GM19397 (cell line): Measurements from ENCODE around the gene FBLN7.
"Not testable (repeated sequence)": the region's sequence is repeated elsewhere in the genome, so short reads cannot be mapped to it uniquely, and the experiment has no call there.

Experiments
- ATAC-seq: cut with Tn5 transposase; IDR thresholded peaks from one replicate; pipeline ENCODE4 v1.9.1; 2021; ENCODE audit warnings: mild to moderate bottlenecking, moderate library complexity; ENCODE audit not compliant: unreplicated experiment

The FBLN7 gene

DNA sequence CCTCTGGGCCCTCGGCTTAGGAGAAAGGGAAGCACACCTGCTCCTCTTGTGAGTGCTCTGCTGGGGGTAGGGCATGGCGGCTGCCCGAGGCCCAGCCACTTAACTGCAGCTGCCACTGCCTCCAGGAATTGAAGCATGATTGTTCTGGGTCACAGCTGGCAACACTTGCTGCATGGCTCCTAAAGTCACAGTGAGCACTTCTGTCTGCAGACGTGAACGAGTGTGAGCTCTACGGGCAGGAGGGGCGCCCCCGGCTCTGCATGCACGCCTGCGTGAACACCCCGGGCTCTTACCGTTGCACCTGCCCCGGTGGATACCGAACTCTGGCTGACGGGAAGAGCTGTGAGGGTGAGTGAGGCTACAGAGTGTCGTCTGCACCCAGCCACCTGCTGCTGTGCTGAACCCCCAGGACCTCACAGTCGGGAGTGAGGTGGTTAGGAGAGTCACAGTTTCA lies 44.4 kb downstream of the FBLN7 start:
- no peak for ATAC-seq

DNA sequence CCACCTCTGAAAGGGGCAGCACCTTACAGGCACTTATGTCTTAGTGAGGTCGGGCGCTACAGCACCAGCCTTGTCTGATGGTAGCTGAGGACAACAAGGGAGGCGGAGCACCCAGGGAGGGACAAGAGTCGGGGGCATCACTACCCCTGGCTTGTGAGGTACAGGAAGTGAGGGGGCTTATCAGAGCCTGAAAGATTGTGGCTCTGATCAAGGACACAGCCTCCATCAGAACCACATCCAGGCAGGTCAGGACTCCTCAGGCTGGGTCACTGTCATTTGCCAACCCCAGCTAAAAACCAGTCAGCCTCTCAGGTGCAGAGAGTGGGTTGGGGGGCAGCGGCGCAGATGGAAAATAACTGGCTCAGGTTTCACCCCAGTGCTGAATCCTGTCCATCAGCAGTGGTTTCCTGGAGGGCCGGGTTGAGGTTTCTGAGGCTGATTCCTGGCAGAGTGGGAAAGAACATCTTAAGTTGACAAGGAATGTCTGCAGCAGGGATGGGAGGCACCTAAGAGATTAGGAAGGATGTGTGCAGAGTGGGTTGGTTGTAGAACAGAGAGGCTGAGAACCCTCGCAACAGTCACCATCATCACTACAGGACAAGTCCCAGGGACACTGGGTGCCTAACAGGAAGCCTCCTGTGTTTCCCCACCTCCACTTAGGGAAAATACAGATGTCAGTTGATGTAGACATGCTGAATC lies 45.3 kb downstream of the FBLN7 start:
- no peak for ATAC-seq

DNA sequence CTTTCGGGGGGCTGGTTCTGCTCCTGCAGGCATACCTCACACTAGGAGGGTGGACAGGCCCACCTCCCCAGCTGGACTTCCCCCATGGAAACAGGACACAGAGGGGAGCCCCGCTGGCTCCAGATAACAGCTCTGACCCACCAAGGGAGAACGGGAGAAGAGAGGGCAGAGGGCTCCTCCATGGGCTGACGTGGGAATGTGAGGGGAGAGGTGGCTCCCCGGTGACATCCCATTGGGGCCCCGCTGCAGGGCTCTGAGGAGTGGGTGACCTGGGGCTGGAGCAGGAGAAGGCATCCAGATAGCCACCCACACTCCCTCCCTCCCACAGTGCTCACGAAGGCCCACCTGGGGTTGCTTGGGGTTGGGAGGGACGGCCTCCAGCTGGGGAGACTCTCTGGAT lies 45.9 kb downstream of the FBLN7 start:
- ATAC-seq: no peak

DNA sequence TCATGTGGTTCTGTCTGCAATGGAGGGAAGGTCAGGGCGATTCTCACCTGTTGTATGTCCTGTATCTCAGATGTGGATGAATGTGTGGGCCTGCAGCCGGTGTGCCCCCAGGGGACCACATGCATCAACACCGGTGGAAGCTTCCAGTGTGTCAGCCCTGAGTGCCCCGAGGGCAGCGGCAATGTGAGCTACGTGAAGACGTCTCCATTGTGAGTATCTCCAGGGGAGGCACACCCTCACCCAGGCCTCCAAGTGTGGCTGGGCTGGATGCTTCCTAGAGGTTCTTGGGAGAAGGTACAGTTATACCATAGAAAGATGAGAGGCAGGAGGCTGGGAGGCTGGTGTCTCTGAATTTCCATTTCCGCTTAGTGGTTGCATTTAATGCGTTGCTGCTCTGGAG lies 46.9 kb downstream of the FBLN7 start:
- ATAC-seq: no peak

DNA sequence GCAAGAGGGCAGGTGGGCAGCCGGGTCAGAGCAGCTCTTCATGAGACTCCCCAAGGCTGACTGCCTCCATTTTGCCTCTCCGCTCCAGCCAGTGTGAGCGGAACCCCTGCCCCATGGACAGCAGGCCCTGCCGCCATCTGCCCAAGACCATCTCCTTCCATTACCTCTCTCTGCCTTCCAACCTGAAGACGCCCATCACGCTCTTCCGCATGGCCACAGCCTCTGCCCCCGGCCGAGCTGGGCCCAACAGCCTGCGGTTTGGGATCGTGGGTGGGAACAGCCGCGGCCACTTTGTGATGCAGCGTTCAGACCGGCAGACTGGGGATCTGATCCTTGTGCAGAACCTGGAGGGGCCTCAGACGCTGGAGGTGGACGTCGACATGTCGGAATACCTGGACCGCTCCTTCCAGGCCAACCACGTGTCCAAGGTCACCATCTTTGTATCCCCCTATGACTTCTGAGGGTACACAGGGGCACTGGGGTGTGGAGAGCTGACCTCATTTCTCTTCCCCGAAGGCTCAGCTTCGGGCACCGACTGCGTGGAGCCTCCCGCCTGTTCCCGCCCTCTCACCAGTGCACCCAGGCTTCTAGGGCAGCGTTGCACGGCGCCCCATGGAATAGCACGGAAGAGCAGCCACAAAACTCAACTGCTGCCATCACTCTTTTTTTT lies 49.0 kb downstream of the FBLN7 start:
- no peak for ATAC-seq

DNA sequence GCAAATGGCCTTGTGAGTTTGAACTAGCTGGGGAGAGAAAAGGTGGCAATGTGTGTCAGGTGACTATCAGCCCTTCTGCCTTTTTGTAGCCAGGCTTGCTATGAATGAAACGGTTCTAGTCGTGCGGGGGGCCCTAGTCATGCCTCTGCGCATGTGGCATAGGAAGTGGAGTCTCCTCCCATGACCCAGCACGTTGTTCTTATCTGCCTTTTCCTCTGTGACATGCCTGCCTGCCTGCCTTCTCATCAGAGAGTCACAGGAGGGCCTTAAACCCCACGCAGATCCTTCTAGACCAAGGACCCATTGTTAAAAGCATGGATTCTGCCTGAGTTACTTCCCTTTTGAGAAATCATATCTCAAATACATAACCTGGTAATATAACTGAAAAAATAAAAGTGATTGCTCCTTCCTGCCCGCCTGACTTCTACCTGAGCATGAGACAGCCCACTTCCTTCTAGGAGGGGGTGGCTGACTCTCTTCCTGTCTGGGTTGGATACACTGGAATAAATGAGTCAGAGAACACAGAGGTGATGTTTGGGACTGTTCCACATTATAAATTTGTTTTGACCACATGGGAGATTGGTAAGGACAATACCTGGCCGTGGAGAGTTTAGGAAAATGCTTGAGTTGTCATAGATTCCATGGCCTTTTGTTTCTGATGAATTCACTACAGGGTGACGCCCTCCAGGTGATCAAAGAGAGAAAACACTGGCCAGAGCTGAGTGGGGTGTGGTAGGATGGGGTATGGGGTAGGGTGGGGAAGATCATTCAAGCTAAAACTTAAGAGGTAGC lies 49.8 kb downstream of the FBLN7 start:
- ATAC-seq: no peak

DNA sequence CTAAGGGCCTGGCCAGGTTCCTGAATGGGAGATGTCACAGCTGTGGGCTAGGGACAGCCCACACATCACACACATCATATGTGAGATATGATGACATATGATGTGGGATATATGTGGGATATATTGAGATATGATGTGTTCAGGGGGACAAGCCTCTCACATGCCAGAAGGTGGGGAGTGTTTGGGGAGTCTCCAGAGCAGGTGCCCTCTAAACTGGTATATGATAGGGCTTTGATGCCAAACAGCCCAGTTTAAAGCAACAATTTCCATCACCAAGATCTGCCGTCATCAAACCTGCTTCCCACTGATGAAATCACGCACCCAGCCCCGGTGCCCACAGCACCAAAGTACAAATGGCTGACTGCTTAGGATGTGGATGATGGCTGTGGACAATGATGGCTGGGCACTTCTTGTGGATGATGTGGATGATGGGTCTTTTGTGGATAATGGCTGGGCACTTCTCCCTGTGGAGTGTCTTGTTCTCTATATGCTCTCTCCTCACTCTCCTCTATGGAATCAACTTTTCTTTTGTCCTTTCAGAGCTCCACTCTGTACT lies 50.9 kb downstream of the FBLN7 start:
- no peak for ATAC-seq

DNA sequence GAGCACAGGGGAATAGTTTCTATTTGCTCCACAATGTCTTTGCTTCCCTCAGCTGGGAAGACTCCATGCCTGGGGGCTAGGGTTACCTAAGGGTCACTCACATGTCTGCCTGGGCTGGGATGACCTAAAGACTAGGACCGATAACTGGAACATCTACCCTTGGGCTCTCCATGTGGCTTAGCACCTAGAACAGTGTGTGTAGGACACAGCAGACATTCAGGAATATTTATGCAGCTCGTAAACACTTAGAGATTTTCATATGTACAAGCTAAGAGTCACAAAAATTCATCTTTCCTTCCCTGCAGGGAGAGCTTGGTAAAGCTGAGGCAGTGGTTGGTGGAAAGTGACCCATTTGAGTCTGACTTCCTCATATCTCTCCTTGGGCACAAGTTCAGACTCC lies 55.8 kb downstream of the FBLN7 start:
- no peak for ATAC-seq

DNA sequence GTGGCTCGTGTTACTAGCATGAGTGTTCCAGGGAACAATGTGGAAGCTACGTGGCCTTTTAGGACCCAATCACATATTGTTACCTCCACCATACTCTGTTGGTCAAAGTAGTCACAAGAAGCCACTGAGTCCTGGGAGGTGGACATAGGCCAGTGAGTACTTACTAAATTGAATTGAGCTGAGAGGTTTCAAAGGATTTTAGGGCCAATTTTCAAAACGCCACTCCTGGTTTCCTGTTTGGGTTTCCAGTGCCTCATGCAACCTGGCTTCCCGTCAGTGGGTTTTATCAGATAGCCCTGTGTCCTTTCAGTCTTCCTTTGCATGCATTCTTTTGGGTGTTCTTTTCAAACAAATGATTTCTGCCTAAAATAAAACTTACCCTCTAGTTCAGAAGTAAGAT lies 56.3 kb downstream of the FBLN7 start:
- ATAC-seq: no peak

DNA sequence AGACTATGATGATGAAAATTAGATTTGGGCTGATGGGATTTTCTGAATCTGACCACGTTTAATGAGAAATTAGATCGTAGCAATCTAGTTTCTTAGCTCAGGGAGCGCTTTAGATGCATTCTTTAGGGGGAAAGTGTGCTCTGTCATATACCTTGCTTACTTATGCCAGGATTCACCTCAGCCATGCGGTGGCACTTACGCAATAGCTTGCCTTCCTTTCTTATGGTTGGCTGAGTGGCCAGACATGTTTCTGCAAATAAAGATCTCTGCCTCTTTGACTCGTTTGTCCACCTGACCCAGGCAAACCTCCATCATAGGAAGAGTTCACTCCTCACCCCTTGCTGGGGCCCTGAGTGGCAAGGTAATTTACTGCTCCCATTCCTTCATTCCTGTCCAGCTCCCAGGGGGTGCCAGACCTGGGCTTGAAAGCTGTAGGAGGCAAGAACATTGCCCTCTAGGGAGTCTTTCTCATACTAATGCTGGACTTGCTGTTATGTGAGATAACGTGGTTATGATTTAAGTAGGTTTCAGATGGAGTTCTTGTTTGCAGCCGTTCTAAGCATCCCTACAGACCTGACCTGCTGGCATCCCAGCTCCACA lies 57.1 kb downstream of the FBLN7 start:
- ATAC-seq: no peak

DNA sequence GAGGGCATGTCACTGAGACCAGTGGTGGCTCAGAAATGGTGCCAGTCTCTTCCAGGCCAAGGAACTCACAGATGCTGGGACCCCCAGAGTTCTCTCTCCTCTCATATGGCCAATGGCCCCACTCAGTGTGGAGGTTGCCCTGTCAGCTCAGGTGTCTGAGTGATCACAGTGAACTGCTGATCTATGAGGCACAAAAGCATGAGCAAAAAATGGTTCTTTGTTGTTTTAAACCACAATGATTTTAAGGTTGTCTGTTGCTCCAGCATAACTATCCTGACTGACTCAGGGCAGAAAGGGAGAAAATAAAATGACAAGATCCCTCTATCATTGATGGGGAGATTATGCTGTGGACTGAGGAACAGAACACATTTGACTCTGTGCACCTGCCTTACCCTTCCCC lies 57.8 kb downstream of the FBLN7 start:
- no peak for ATAC-seq

DNA sequence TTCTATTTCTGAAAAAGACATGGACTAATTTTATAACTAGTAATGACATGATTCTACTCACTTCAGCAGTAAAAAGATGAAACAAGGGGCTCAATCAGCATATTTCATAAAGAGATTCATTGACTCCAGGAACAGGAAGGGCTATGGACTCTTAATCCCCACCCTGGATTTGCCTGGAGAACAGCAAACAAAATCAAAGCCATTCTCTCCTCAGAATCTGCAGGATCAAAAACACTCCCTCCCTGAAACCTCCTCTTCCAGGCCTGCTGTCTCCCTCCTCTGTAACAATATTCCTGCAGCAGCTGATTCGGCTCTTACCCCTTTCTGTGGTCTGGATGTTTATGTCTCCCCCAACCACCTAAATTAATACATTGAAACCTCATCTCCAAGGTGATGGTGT lies 59.7 kb downstream of the FBLN7 start:
- no peak for ATAC-seq

DNA sequence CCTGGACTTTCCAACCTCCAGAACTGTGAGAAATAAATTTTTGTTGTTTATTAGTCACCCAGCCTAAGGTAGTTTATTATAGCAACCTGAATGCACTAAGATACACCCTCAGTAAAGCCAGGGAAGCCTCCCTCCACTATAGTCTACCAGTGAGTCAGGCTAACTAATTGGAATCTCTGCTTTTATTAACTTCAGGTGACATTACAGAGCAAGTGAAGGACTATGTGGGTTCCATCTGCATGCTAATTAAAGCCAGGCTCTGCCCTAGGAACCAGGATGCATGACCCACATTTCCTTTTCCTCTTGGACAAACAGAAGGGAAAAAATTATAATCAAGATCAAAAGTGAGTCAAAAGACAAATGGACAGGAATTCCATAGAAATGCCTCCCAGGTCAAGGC lies 60.6 kb downstream of the FBLN7 start:
- no peak for ATAC-seq

DNA sequence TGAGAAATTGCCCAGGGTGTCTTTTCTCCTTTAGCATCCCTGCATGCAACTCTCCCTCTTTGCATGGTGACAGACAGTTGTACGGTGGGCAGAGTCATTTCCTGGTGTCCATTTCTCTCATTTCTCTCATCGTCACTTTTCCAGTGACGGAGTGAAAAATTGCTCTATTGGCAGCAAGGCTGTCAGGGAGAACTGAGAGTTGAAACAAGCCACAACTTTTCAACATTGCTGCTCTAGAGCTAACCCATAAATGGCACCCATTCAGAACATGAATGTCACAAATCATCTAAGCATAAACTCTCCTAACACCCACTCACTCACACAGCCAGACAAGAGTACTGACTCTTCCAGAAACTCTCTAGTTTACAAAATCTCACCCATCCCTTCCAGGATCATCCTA lies 61.0 kb downstream of the FBLN7 start:
- ATAC-seq: no peak

DNA sequence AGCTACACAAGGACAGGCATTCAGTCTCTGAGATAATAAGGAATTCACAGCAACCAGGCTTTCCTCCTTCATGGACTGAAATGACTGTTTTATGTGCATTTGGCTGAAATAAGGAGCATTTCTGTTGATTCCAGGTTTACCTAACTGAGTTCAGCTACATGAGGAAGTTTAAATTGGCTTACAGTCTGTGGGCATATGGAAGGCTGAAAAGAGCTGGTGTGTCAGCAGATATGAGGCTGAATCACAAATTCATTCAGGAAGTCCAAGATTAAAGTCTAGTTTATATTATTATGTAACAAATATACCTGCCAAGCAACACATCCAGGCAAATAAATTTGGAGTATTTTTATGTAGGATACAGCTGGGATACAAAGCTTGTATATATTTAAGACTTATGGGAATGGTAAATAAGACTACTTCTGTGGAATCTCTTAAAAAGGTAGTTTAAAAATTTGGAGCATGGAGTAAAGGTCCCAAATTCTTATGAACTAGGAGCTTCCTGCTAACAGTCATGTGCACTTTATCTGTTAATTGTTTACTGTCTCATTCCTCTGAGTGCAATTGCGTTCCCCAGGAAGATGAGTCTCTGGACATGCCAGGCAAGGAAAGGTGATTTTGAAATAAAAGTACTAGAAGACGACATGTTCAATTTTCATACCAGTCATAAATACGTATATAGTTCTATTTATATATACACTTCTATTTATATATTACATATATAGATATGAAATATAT lies 63.7 kb downstream of the FBLN7 start:
- ATAC-seq: no peak

DNA sequence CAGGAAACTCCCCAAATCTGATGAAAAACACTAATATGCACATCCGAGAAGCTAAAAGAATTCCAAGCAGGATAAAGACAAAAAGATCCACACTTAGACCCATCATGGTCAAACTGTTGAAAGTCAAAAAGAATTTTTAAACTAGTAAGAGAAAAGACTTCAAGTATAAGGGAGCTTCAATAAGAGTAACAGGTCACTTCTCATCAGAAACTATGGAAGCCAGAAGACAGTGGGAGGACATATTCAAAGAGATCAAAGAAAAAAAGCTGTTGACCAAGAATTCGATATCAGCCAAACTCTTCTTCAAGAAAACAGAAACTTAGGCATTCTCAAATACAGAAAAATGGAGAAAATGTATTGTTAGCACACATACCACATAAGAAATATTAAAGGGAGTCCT lies 66.2 kb downstream of the FBLN7 start:
- ATAC-seq: no peak

DNA sequence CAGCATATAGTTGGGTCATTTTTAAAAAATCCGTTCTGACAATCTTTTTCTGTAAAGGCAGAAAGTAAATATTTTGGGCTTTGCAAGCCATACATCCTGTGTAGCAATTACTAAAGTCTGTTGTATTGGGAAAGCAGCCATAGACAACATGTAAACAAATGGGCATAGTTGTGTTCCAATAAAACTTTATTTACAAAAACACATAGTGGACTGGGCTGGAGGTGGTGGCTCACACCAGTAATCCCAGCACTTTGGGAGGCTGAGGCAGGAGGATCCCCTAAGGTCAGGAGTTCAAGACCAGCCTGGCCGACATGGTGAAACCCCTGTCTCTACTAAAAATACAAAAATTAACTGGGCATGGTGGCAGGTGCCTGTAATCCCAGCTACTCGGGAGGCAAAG lies 69.7 kb downstream of the FBLN7 start:
- ATAC-seq: not testable (repeated sequence)

DNA sequence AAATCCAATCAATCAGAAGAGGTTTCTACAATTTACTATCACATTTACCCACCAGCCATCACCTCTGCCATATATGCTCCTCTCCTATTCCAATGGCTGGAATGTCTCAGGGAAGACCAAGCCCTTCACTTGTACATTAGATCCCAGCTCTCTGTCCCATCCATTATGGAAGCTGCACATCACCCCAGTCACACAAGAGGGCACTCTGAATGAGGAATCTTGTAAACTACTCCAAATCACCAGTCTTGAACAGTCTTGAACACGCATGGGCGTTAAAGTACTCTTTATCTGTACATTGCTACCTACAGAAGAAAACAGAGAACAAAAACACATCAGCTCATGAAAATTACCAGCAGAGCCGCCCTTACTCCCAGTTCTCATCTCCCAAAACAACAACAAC lies 78.0 kb downstream of the FBLN7 start:
- no peak for ATAC-seq

DNA sequence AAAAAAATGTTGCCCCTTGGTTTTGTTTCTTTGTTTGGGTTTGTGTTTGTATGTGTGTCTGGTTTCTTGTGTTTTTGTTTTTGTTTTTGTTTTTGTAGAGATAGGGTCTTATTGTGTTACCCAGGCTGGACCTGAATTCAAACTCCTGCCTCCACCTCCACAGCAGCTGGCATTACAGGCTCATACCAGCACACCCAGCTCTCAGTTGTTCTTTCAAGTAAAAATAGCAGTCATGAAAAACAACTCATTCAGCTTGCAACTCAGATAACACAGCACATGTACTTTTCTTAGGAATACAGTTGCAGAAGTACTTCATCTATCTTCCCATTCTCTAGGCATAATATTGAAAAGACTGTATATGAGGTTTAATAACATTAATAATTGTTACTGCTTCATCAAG lies 79.7 kb downstream of the FBLN7 start:
- ATAC-seq: no peak

DNA sequence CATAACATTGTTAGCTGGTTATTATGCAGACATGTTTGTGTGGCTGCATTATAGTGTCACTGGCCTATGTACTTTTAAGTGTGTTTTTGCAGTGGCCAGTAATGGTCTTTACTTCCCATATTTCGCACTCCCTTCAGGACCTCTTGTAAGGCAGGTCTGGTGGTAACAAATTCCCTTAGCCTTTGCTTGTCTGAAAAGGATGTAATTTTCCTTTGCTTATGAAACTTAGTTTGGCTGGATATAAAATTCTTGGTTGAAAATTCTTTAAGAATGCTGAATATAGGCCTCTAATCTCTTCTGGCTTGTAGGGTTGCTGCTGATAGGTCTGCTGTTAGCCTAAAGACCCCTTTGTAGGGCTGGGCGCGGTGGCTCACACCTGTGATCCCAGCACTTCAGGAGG lies 82.0 kb downstream of the FBLN7 start:
- no peak for ATAC-seq

DNA sequence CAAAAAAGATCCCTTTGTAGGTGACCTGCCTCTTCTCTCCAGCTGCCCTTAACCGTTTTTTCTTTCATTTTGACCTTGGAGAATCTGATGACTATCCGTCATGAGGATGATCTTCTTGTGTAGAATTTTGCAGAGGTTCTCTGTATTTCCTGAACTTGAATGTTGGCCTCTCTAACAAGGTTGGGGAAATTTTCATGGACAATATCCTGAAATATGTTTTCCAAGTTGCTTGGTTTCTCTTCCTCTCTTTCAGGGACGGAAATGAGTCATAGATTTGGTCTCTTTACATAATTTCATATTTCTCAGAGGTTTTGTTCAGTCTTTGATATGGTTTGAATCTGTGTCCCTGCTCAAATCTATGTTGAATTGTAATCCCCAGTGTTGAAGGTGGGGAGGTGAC lies 82.6 kb downstream of the FBLN7 start:
- ATAC-seq: no peak
